Measurements from ENCODE around the gene DTNB.

GRCh38 chr2:25619185-25619584, 54.2 kb downstream of the DTNB start:
- TF ChIP-seq CTCF (IDR thresholded peaks at IDR 0.05) (no peak), POLR2A (IDR thresholded peaks at IDR 0.05) (no peak), EP300 (IDR thresholded peaks at IDR 0.05) (no peak)
